Spleen (tissue), 11 donors: ENCODE data around the gene CYP3A5. TPM values are rescaled to one million over a fixed set of nuclear protein-coding genes. Genes with fewer than 3 reads are reported as not detected.
"Not testable (repeated sequence)": the region's sequence is repeated elsewhere in the genome, so short reads cannot be mapped to it uniquely, and the experiment has no call there.

Source experiments
- DNase-seq: peaks from one replicate; pipeline ENCODE4 v3.0.0-alpha.2; 2020
- H3K27ac ChIP-seq, 8 donors: fragments of 200-600 bp; sonication (generic) in 7 of 8; 1 replicate in 4 of 8; 2 replicates in 4 of 8; pipeline versions ENCODE4 v1.5.0 to v1.8.0; 2016 to 2021; ENCODE audit warnings: inconsistent platforms in 4 of 8, mild to moderate bottlenecking in 4 of 8, moderate library complexity in 1 of 8
- H3K27me3 ChIP-seq, 7 donors: fragments of 200-600 bp; sonication (generic) in 6 of 7; replicated peaks in 1 of 7; 1 replicate in 4 of 7; 2 replicates in 3 of 7; pipeline versions ENCODE4 v1.5.0 to v1.8.0; 2016 to 2021; ENCODE audit warnings: inconsistent platforms in 3 of 7, mild to moderate bottlenecking in 1 of 7
- H3K36me3 ChIP-seq, 6 donors: fragments of 200-600 bp; sonication (generic) in 5 of 6; 1 replicate in 4 of 6; 2 replicates in 2 of 6; pipeline versions ENCODE4 v1.5.0 to v1.8.0; 2016 to 2021; ENCODE audit warnings: inconsistent platforms in 2 of 6
- H3K4me1 ChIP-seq, 6 donors: fragments of 200-600 bp; sonication (generic) in 5 of 6; 1 replicate in 3 of 6; 2 replicates in 3 of 6; pipeline versions ENCODE4 v1.5.0 to v1.8.0; 2016 to 2021; ENCODE audit warnings: inconsistent platforms in 3 of 6
- H3K4me3 ChIP-seq, 8 donors: fragments of 200-600 bp; sonication (generic) in 7 of 8; 1 replicate in 4 of 8; 2 replicates in 4 of 8; pipeline versions ENCODE4 v1.5.0 to v1.8.0; 2016 to 2021; ENCODE audit warnings: inconsistent platforms in 4 of 8, mild to moderate bottlenecking in 4 of 8, moderate library complexity in 2 of 8
- H3K9me3 ChIP-seq, 8 donors: fragments of 200-600 bp; sonication (generic) in 7 of 8; 1 replicate in 4 of 8; 2 replicates in 4 of 8; pipeline versions ENCODE4 v1.5.0 to v1.8.0; 2016 to 2021; ENCODE audit warnings: inconsistent platforms in 4 of 8
- CTCF ChIP-seq, 11 experiments: fragments of 200-600 bp in 7 of 11; fragments of 450-650 bp in 4 of 11; sonication (generic) in 4 of 11; IDR thresholded peaks in 8 of 11; conservative IDR thresholded peaks in 3 of 11; 1 replicate in 7 of 11; 2 replicates in 4 of 11; pipeline versions ENCODE4 v1.4.0 to v1.8.0; 2016 to 2021; ENCODE audit warnings: antibody characterized with exemption in 11 of 11, inconsistent platforms in 4 of 11, mild to moderate bottlenecking in 1 of 11
- POLR2A ChIP-seq, 3 donors: fragments of 450-650 bp; IDR thresholded peaks; one replicate each; pipeline ENCODE4 v1.5.1; 2017; ENCODE audit warnings: antibody characterized with exemption in 3 of 3, mild to moderate bottlenecking in 1 of 3
- POLR2AphosphoS5 ChIP-seq, 3 donors: sonication (generic); formaldehyde crosslinking; IDR thresholded peaks; one replicate each; pipeline ENCODE4 v1.5.1; 2017; ENCODE audit warnings: antibody characterized with exemption in 3 of 3
- WGBS, 5 donors: extraction: QIAGEN DNeasy Blood & Tissue Kit in 3 of 5; methylation state at CpG; one replicate each; pipeline versions ENCODE4 v1.1.5 to v1.1.7; 2013 to 2018; 5-methylcytosine and 5-hydroxymethylcytosine counted together
- intact Hi-C: fragments of 100-400 bp; cut with DNase I; formaldehyde crosslinking; loops from one replicate; pipeline ENCODE4 v1.15.0; 2023; ENCODE audit warnings: low total_unique reads
- polyA plus RNA-seq, 3 donors: library from polyadenylated mRNA; stranded (reverse); fragments of 200-250 nt; gene quantifications; one replicate each; pipeline ENCODE4 v1.2.1, GENCODE V29; 2013
- total RNA-seq, 7 donors: library from RNA; depleted of rRNA in 3 of 7; stranded (reverse); fragments of >200 nt in 3 of 7; fragmentation: NEBNext Ultra II Directional in 4 of 7; extraction: Animal tissue kit (Norgen Biotek cat#: 25700) in 4 of 7; gene quantifications; one replicate each; pipeline versions ENCODE4 v1.1.0 to v1.2.1, GENCODE V29; 2016 to 2021
- donor health status: healthy with polysubstance abuse.
- donor health status: DM: no; HTN: no; CAD: no; lungs with moderate emphysema.
- donor health status: DM: no; HTN: no; CAD: no.
- donor health status: Bipolar disorder and iron deficiency.
- donor health status: healthy.
- donor health status: DM: no; HTN: no; CAD: no.
- donor health status: DM: yes; HTN: yes; CAD: no.

Gene CYP3A5
- total and polyA plus RNA-seq, 10 donors: 0.09 to 0.10 TPM; not detected in 8

GRCh38 chr7:99653754-99654153 lies 26.0 kb downstream of the CYP3A5 start:
- Histone ChIP-seq H3K4me1 (no peaks in the 10 kb centered on the region), H3K9me3 (no peaks in the 10 kb centered on the region), H3K4me3 (no peak overlapping the region), H3K36me3 (peaks cover 0 to 26% (median 0%) of the 10 kb centered on the region in 6 donors), H3K27me3 (no peaks in the 10 kb centered on the region), H3K27ac (no peak overlapping the region)
- 96 to 100% (median 98%) methylated on average over 3 of the region's 3 CpGs for WGBS, 5 donors
- TF ChIP-seq POLR2AphosphoS5 (IDR thresholded peaks at IDR 0.05) (no peak), CTCF (IDR thresholded peaks at IDR 0.05 in 8 of 11, conservative IDR thresholded peaks at IDR 0.05 in 3 of 11) (no peak), POLR2A (IDR thresholded peaks at IDR 0.05) (no peak)
- intact Hi-C loops: no loop called here
- DNase-seq: no peak

DNA sequence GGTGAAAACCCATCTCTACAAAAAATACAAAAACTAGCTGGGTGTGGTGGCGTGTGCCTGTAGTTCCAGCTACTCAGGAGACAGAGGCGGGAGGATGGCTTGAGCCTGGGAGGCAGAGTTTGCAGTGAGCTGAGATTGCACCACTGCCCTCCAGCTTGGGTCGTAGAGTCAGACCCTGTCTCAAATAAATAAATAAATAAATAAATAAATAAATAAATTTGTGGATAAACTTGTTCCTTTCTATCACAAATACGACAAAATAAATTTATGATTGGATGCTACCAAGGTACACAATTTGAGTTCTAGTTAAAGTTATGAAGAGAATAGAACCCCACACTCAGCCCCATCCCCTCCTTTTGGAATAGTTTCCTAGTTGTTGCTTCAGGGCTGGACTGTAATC lies 26.5 kb downstream of the CYP3A5 start:
- H3K27me3 ChIP-seq, H3K4me3 ChIP-seq, intact Hi-C loops, H3K9me3 ChIP-seq, H3K27ac ChIP-seq, H3K4me1 ChIP-seq, DNase-seq: not testable (repeated sequence)
- peaks cover 0 to 26% (median 0%) of the 10 kb centered on the region in 6 donors for H3K36me3 ChIP-seq
- 94 to 99% (median 95%) methylated on average over 4 of the region's 4 CpGs for WGBS, 5 donors

DNA sequence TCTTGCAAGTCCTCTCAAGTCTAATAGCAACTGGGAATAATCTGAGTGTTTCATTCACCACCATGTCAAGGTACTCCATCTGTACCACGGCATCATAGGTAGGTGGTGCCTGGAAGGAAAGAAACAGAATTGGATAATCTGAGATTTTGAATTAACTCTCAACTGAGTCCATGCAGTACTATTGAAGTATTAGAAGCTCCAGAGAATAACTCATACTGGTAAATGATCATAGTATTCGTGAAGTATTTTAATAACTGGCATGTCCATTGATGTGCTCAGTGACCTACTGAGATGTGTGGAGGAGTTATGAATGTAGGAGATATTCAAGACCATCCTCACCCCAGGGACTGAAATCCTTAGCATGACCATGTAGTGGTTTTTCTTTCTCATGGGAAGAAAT lies 27.1 kb downstream of the CYP3A5 start:
- H3K27ac ChIP-seq: no peak overlapping the region
- no peak for DNase-seq
- intact Hi-C loops: no loop called here
- H3K9me3 ChIP-seq: no peaks in the 10 kb centered on the region
- peaks cover 0 to 26% (median 0%) of the 10 kb centered on the region in 6 donors for H3K36me3 ChIP-seq
- 87 to 100% (median 96%) methylated on average over 2 of the region's 2 CpGs for WGBS, 5 donors
- no peak overlapping the region for H3K4me3 ChIP-seq
- no peak for TF ChIP-seq CTCF (IDR thresholded peaks at IDR 0.05 in 8 of 11, conservative IDR thresholded peaks at IDR 0.05 in 3 of 11)
- TF ChIP-seq POLR2AphosphoS5 (IDR thresholded peaks at IDR 0.05): no peak
- no peak for TF ChIP-seq POLR2A (IDR thresholded peaks at IDR 0.05)
- no peaks in the 10 kb centered on the region for H3K27me3 ChIP-seq
- no peaks in the 10 kb centered on the region for H3K4me1 ChIP-seq

DNA sequence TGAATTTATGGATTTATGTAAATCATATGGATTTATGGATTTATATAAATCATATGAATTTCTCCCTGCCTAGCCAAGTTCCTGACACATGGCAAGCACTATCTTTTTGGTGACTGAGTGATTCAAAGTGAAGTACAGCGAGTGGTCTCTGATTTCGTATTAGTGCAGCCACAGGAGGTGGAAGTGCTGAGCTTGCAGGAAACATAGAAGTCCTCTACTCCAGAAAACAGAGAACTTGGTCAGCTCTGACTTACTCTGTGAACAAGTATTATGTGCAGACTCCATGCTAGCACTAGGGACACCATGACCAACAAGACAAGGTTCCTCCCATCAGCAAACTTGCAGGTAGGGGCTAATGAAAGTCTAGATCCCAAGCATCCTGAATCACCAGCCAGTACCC lies 28.5 kb downstream of the CYP3A5 start:
- no peak overlapping the region for H3K4me3 ChIP-seq
- no peak for DNase-seq
- WGBS, 5 donors: 92 to 98% (median 97%) methylated on average over 2 of the region's 2 CpGs
- TF ChIP-seq POLR2A (IDR thresholded peaks at IDR 0.05): no peak
- TF ChIP-seq POLR2AphosphoS5 (IDR thresholded peaks at IDR 0.05): no peak
- no peak for TF ChIP-seq CTCF (IDR thresholded peaks at IDR 0.05 in 8 of 11, conservative IDR thresholded peaks at IDR 0.05 in 3 of 11)
- H3K27ac ChIP-seq: no peak overlapping the region
- no peaks in the 10 kb centered on the region for H3K27me3 ChIP-seq
- H3K36me3 ChIP-seq: peaks cover 0 to 26% (median 0%) of the 10 kb centered on the region in 6 donors
- H3K4me1 ChIP-seq: no peaks in the 10 kb centered on the region
- intact Hi-C loops: no loop called here
- H3K9me3 ChIP-seq: no peaks in the 10 kb centered on the region

DNA sequence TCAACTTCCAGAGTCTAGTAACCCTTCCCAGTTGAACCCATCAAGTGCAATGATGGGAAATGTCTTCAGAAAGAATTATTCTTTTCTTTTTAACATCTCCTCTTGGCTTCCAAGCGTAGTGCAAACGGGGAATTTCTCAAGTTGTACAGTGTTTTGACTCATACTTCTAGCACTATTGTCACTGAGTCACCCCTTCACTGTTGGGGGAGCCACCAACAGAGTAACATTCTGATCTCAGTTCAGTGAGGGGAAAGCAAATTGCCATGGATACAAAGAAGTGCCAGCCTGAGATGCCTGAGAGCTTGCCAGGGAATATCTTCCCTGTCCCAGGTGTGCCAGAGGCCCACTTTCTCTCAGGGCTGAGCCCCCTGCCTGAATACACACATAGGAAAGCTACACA lies 31.0 kb downstream of the CYP3A5 start:
- 70 to 97% (median 90%) methylated on average over 2 of the region's 2 CpGs for WGBS, 5 donors

More for the DNA sequence above, 31.0 kb downstream of the CYP3A5 start:
- TF ChIP-seq CTCF (IDR thresholded peaks at IDR 0.05 in 8 of 11, conservative IDR thresholded peaks at IDR 0.05 in 3 of 11): no peak
- no peak for TF ChIP-seq POLR2A (IDR thresholded peaks at IDR 0.05)
- TF ChIP-seq POLR2AphosphoS5 (IDR thresholded peaks at IDR 0.05): no peak
- Histone ChIP-seq H3K27me3 (no peaks in the 10 kb centered on the region), H3K36me3 (peaks cover 0 to 44% (median 3%) of the 10 kb centered on the region in 6 donors), H3K9me3 (no peaks in the 10 kb centered on the region), H3K27ac (no peak overlapping the region), H3K4me3 (no peak overlapping the region), H3K4me1 (no peaks in the 10 kb centered on the region)
- DNase-seq: no peak
- intact Hi-C loops: no loop called here
